Neural cell (in vitro differentiated cells): ENCODE data around the gene TTC39B. TPM values are rescaled to one million over a fixed set of nuclear protein-coding genes. Genes with fewer than 3 reads are reported as not detected.

Experiments
- H2AFZ ChIP-seq: fragments of 200-600, 300-800 bp; sonication (generic), shearing (Covaris generic); 2 replicates; pipeline ENCODE4 v1.6.0; 2014; ENCODE audit warnings: low read depth, mild to moderate bottlenecking, antibody characterized with exemption, low read length, moderate library complexity
- H3F3A ChIP-seq: fragments of 200-600 bp; shearing (Covaris generic); 2 replicates; pipeline ENCODE4 v1.6.1; 2016; ENCODE audit warnings: mild to moderate bottlenecking, moderate library complexity, mixed read lengths, antibody characterized with exemption, low read length; ENCODE audit not compliant: insufficient read depth, poor library complexity, severe bottlenecking
- H3K27ac ChIP-seq: fragments of 200-600, 300-800 bp; sonication (generic), shearing (Covaris generic); 2 replicates; pipeline ENCODE4 v1.5.1; 2014; ENCODE audit warnings: mild to moderate bottlenecking, low read length, moderate library complexity
- H3K27me3 ChIP-seq: fragments of 300-800, 200-600 bp; sonication (generic), shearing (Covaris generic); 2 replicates; pipeline ENCODE4 v1.6.0; 2014; ENCODE audit warnings: mild to moderate bottlenecking, low read depth, low read length, moderate library complexity; ENCODE audit not compliant: insufficient read depth
- H3K36me3 ChIP-seq: fragments of 300-800, 200-600 bp; sonication (generic), shearing (Covaris generic); 2 replicates; pipeline ENCODE4 v1.5.1; 2014; ENCODE audit warnings: mild to moderate bottlenecking, antibody characterized with exemption, low read length, moderate library complexity; ENCODE audit not compliant: insufficient read depth
- H3K4me2 ChIP-seq: fragments of 300-800, 200-600 bp; sonication (generic), shearing (Covaris generic); 2 replicates; pipeline ENCODE4 v1.6.0; 2014; ENCODE audit warnings: mild to moderate bottlenecking, low read length
- H3K4me3 ChIP-seq: fragments of 300-800, 200-600 bp; sonication (generic), shearing (Covaris generic); 2 replicates; pipeline ENCODE4 v1.5.1; 2014; ENCODE audit warnings: mild to moderate bottlenecking, low read length, moderate library complexity
- H3K79me2 ChIP-seq: fragments of 200-600 bp; shearing (Covaris generic); replicated peaks from 2 replicates; pipeline ENCODE4 v1.6.0; 2014; ENCODE audit warnings: mild to moderate bottlenecking, low read length, moderate library complexity; ENCODE audit not compliant: insufficient read depth
- H3K9ac ChIP-seq: fragments of 300-800, 200-600 bp; sonication (generic), shearing (Covaris generic); 2 replicates; pipeline ENCODE4 v1.6.1; 2016; ENCODE audit warnings: mild to moderate bottlenecking, low read length, mixed read lengths
- H3K9me2 ChIP-seq: fragments of 200-600 bp; shearing (Covaris generic); 2 replicates; pipeline ENCODE4 v1.6.1; 2016; ENCODE audit warnings: mild to moderate bottlenecking, low read length, mixed read lengths; ENCODE audit not compliant: insufficient read depth
- H3K9me3 ChIP-seq: fragments of 200-600, 300-800 bp; sonication (generic), shearing (Covaris generic); 2 replicates; pipeline ENCODE4 v1.6.1; 2016; ENCODE audit warnings: mild to moderate bottlenecking, mixed run types, low read length, moderate library complexity, mixed read lengths
- H4K20me1 ChIP-seq: fragments of 200-600 bp; shearing (Covaris generic); 2 replicates; pipeline ENCODE4 v1.6.1; 2016; ENCODE audit warnings: mild to moderate bottlenecking, mixed run types; ENCODE audit not compliant: insufficient read depth
- CTCF ChIP-seq: fragments of 450-650 bp; IDR thresholded peaks from 2 replicates; pipeline ENCODE4 v1.5.1; 2014; ENCODE audit warnings: antibody characterized with exemption, mild to moderate bottlenecking, moderate library complexity; ENCODE audit not compliant: poor library complexity, severe bottlenecking
- EP300 ChIP-seq: fragments of 450-650 bp; conservative IDR thresholded peaks from 2 replicates; pipeline ENCODE4 v1.6.1; 2014; ENCODE audit warnings: antibody characterized with exemption, mild to moderate bottlenecking, moderate library complexity; ENCODE audit not compliant: poor library complexity, severe bottlenecking
- EZH2 ChIP-seq: fragments of 200-600, 300-800 bp; shearing (Covaris generic), sonication (generic); IDR thresholded peaks from 2 replicates; pipeline ENCODE4 v1.6.1; 2014; ENCODE audit warnings: antibody characterized with exemption, low read length, borderline replicate concordance, mild to moderate bottlenecking; ENCODE audit not compliant: insufficient read depth, poor library complexity, severe bottlenecking
- MXI1 ChIP-seq: fragments of 450-650 bp; conservative IDR thresholded peaks from 2 replicates; pipeline ENCODE4 v1.6.1; 2014; ENCODE audit warnings: antibody characterized with exemption, mild to moderate bottlenecking; ENCODE audit not compliant: poor library complexity, severe bottlenecking
- POLR2AphosphoS5 ChIP-seq: IDR thresholded peaks from 2 replicates; pipeline ENCODE4 v1.6.1; 2012
- RAD21 ChIP-seq: fragments of 450-650 bp; conservative IDR thresholded peaks from 2 replicates; pipeline ENCODE4 v1.6.1; 2014; ENCODE audit warnings: antibody characterized with exemption, mild to moderate bottlenecking, moderate library complexity
- SMC3 ChIP-seq: fragments of 450-650 bp; conservative IDR thresholded peaks from 2 replicates; pipeline ENCODE4 v1.6.1; 2014; ENCODE audit warnings: antibody characterized with exemption, mild to moderate bottlenecking, moderate library complexity; ENCODE audit not compliant: poor library complexity
- TAF1 ChIP-seq: IDR thresholded peaks from 2 replicates; pipeline ENCODE4 v1.6.1; 2012; ENCODE audit warnings: low read depth
- polyA plus RNA-seq: library from polyadenylated mRNA; depleted of rRNA; stranded (reverse); fragments of >200 nt; gene quantifications from 2 replicates; pipeline ENCODE4 v1.2.3, GENCODE V29; 2014
- TF ChIP-seq, protein P1 (sequence below): IDR thresholded peaks from 2 replicates; pipeline ENCODE4 v1.6.1; 2012; ENCODE audit warnings: borderline replicate concordance

TTC39B gene
- polyA plus RNA-seq, 1 donor from 2014 or later, result 2.8 TPM

DNA sequence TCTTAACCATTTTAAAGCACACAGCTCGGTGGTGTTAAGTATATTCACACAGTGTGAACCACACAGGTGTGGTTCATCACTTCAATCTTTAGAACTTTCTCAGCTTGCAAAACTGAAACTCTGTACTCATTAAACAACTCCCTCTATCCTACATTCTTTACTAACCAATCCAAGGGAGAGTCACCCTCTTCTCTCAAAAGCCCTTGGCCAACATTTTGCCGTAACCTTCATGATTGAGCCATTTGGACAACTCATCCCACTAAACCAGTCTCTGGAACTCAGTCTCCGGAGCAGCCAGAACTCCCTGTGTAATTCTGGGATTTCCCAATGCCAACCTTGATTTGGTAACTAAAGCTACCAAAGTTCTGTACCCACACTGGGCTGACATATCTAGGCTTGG, 84.7 kb downstream of the TTC39B start:
- H3K4me3 ChIP-seq, result no peak overlapping the region
- no peaks in the 10 kb centered on the region for H3F3A ChIP-seq
- H3K36me3 ChIP-seq, result no peaks in the 10 kb centered on the region
- no peaks in the 10 kb centered on the region for H3K79me2 ChIP-seq
- no peak overlapping the region for H3K4me2 ChIP-seq
- no peak overlapping the region for H3K27ac ChIP-seq
- H3K9me2 ChIP-seq, result no peaks in the 10 kb centered on the region
- H3K27me3 ChIP-seq, result no peaks in the 10 kb centered on the region
- TF ChIP-seq POLR2AphosphoS5 (no peak), EZH2 (no peak), CTCF (no peak), SMC3 (no peak), EP300 (no peak), RAD21 (no peak), MXI1 (no peak), TAF1 (no peak)
- TF ChIP-seq, protein P1, sequence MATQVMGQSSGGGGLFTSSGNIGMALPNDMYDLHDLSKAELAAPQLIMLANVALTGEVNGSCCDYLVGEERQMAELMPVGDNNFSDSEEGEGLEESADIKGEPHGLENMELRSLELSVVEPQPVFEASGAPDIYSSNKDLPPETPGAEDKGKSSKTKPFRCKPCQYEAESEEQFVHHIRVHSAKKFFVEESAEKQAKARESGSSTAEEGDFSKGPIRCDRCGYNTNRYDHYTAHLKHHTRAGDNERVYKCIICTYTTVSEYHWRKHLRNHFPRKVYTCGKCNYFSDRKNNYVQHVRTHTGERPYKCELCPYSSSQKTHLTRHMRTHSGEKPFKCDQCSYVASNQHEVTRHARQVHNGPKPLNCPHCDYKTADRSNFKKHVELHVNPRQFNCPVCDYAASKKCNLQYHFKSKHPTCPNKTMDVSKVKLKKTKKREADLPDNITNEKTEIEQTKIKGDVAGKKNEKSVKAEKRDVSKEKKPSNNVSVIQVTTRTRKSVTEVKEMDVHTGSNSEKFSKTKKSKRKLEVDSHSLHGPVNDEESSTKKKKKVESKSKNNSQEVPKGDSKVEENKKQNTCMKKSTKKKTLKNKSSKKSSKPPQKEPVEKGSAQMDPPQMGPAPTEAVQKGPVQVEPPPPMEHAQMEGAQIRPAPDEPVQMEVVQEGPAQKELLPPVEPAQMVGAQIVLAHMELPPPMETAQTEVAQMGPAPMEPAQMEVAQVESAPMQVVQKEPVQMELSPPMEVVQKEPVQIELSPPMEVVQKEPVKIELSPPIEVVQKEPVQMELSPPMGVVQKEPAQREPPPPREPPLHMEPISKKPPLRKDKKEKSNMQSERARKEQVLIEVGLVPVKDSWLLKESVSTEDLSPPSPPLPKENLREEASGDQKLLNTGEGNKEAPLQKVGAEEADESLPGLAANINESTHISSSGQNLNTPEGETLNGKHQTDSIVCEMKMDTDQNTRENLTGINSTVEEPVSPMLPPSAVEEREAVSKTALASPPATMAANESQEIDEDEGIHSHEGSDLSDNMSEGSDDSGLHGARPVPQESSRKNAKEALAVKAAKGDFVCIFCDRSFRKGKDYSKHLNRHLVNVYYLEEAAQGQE, result no peak
- H3K9me3 ChIP-seq, result no peaks in the 10 kb centered on the region
- H3K9ac ChIP-seq, result no peak overlapping the region
- no peak overlapping the region for H2AFZ ChIP-seq
- no peaks in the 10 kb centered on the region for H4K20me1 ChIP-seq

GRCh38 chr9:15221746-15222145, 85.3 kb downstream of the TTC39B start:
- H4K20me1 ChIP-seq, result no peaks in the 10 kb centered on the region
- no peak overlapping the region for H3K4me2 ChIP-seq
- no peaks in the 10 kb centered on the region for H3K27me3 ChIP-seq
- no peaks in the 10 kb centered on the region for H3K36me3 ChIP-seq
- H3K4me3 ChIP-seq, result no peak overlapping the region
- no peak overlapping the region for H3K9ac ChIP-seq
- no peaks in the 10 kb centered on the region for H3K9me3 ChIP-seq
- H3K79me2 ChIP-seq, result no peaks in the 10 kb centered on the region
- H3K27ac ChIP-seq, result no peak overlapping the region
- H2AFZ ChIP-seq, result no peak overlapping the region
- no peaks in the 10 kb centered on the region for H3K9me2 ChIP-seq
- TF ChIP-seq EP300 (no peak), RAD21 (no peak), EZH2 (no peak), TAF1 (no peak), CTCF (no peak), SMC3 (no peak), MXI1 (no peak), POLR2AphosphoS5 (no peak)
- TF ChIP-seq, protein P1, result no peak
- no peaks in the 10 kb centered on the region for H3F3A ChIP-seq
